H9 (cell line): ENCODE data around the gene MICOS13. TPM values are rescaled to one million over a fixed set of nuclear protein-coding genes. Genes with fewer than 3 reads are reported as not detected.

Source experiments
- DNase-seq: peaks from one replicate; pipeline ENCODE4 v3.0.0-alpha.2; 2017
- H2AFZ ChIP-seq: one replicate; pipeline ENCODE4 v1.6.1; 2013; ENCODE audit warnings: mild to moderate bottlenecking, low read length, control low read depth, moderate library complexity
- H2AK5ac ChIP-seq: 2 replicates; pipeline ENCODE4 v1.6.1; 2013; ENCODE audit warnings: low read length, control low read depth, mixed read lengths; ENCODE audit not compliant: insufficient read length
- H2BK120ac ChIP-seq: one replicate; pipeline ENCODE4 v1.6.1; 2013; ENCODE audit warnings: low read depth, mild to moderate bottlenecking, low read length, control low read depth, inconsistent platforms; ENCODE audit not compliant: poor library complexity, severe bottlenecking
- H2BK12ac ChIP-seq: 2 replicates; pipeline ENCODE4 v1.6.1; 2013; ENCODE audit warnings: low read length, control low read depth, mixed read lengths, low read depth; ENCODE audit not compliant: insufficient read length
- H2BK15ac ChIP-seq: 2 replicates; pipeline ENCODE4 v1.6.1; 2013; ENCODE audit warnings: low read depth, low read length, control low read depth
- H2BK20ac ChIP-seq: one replicate; pipeline ENCODE4 v1.6.1; 2013; ENCODE audit warnings: low read depth, mild to moderate bottlenecking, low read length, control low read depth, inconsistent platforms; ENCODE audit not compliant: poor library complexity, severe bottlenecking
- H2BK5ac ChIP-seq: 2 replicates; pipeline ENCODE4 v1.6.1; 2013; ENCODE audit warnings: low read length, control low read depth, mixed read lengths; ENCODE audit not compliant: insufficient read length
- H3K14ac ChIP-seq: 2 replicates; pipeline ENCODE4 v1.6.1; 2013; ENCODE audit warnings: low read length, control low read depth; ENCODE audit not compliant: insufficient read depth
- H3K18ac ChIP-seq: 2 replicates; pipeline ENCODE4 v1.6.1; 2013; ENCODE audit warnings: low read depth, mild to moderate bottlenecking, mixed read lengths, low read length, control low read depth; ENCODE audit not compliant: insufficient read length
- H3K23ac ChIP-seq: 2 replicates; pipeline ENCODE4 v1.6.1; 2013; ENCODE audit warnings: low read length, control low read depth, mixed read lengths, low read depth; ENCODE audit not compliant: insufficient read length
- H3K23me2 ChIP-seq: 2 replicates; pipeline ENCODE4 v1.6.1; 2013; ENCODE audit warnings: low read depth, mild to moderate bottlenecking, mixed read lengths, low read length, control low read depth; ENCODE audit not compliant: insufficient read length, poor library complexity, severe bottlenecking
- H3K27ac ChIP-seq: 2 replicates; pipeline ENCODE4 v1.5.1; 2013; ENCODE audit warnings: low read length, control low read depth, mixed read lengths, low read depth; ENCODE audit not compliant: insufficient read length
- H3K27me3 ChIP-seq: 2 replicates; pipeline ENCODE4 v1.6.1; 2013; ENCODE audit warnings: low read length, control low read depth, inconsistent platforms; ENCODE audit not compliant: insufficient read depth
- H3K4ac ChIP-seq: 2 replicates; pipeline ENCODE4 v1.6.1; 2013; ENCODE audit warnings: low read depth, mild to moderate bottlenecking, control low read depth, inconsistent platforms, low read length, moderate library complexity
- H3K4me1 ChIP-seq: 2 replicates; pipeline ENCODE4 v1.6.1; 2013; ENCODE audit warnings: low read length, control low read depth, inconsistent platforms; ENCODE audit not compliant: insufficient read depth
- H3K4me2 ChIP-seq: 2 replicates; pipeline ENCODE4 v1.6.1; 2013; ENCODE audit warnings: low read length, control low read depth, mixed read lengths; ENCODE audit not compliant: insufficient read length, insufficient read depth
- H3K56ac ChIP-seq: 2 replicates; pipeline ENCODE4 v1.6.1; 2013; ENCODE audit warnings: low read depth, mild to moderate bottlenecking, mixed read lengths, low read length, control low read depth; ENCODE audit not compliant: insufficient read length
- H3K79me1 ChIP-seq: 2 replicates; pipeline ENCODE4 v1.6.1; 2013; ENCODE audit warnings: low read depth, mild to moderate bottlenecking, moderate library complexity, low read length, control low read depth, inconsistent platforms; ENCODE audit not compliant: insufficient read depth, poor library complexity, severe bottlenecking
- H3K79me2 ChIP-seq: 2 replicates; pipeline ENCODE4 v1.6.1; 2013; ENCODE audit warnings: low read length, control low read depth, inconsistent platforms; ENCODE audit not compliant: insufficient read depth
- H3K9ac ChIP-seq: 2 replicates; pipeline ENCODE4 v1.6.1; 2013; ENCODE audit warnings: low read length, control low read depth, mixed read lengths; ENCODE audit not compliant: insufficient read length; ENCODE audit errors: extremely low read depth
- H3K9me3 ChIP-seq: one replicate; pipeline ENCODE4 v1.6.1; 2013; ENCODE audit warnings: low read depth, low read length, inconsistent platforms; ENCODE audit not compliant: control insufficient read depth
- H3T11ph ChIP-seq: one replicate; pipeline ENCODE4 v1.6.1; 2013; ENCODE audit warnings: mild to moderate bottlenecking, low read length, control low read depth, inconsistent platforms
- H4K20me1 ChIP-seq: one replicate; pipeline ENCODE4 v1.6.1; 2013; ENCODE audit not compliant: control insufficient read depth, insufficient read length, insufficient read depth
- H4K5ac ChIP-seq: 2 replicates; pipeline ENCODE4 v1.6.1; 2013; ENCODE audit warnings: low read depth, mild to moderate bottlenecking, mixed read lengths, low read length, control low read depth; ENCODE audit not compliant: insufficient read length
- H4K8ac ChIP-seq: replicated peaks from 2 replicates; pipeline ENCODE4 v1.6.1; 2013; ENCODE audit warnings: low read length, control low read depth, mixed read lengths, low read depth; ENCODE audit not compliant: insufficient read length
- H4K91ac ChIP-seq: 2 replicates; pipeline ENCODE4 v1.6.1; 2013; ENCODE audit warnings: low read depth, mild to moderate bottlenecking, moderate library complexity, mixed read lengths, low read length, control low read depth; ENCODE audit not compliant: insufficient read length
- H3K27ac Mint-ChIP-seq, 3 experiments: 2 replicates in 2 of 3; 3 replicates in 1 of 3; pipeline ENCODE4 v1.8.0; 2020 to 2021; ENCODE audit warnings: mixed read lengths in 3 of 3, mild to moderate bottlenecking in 1 of 3, moderate library complexity in 1 of 3
- H3K27me3 Mint-ChIP-seq: 2 replicates; pipeline ENCODE4 v1.8.0; 2021; ENCODE audit warnings: low read depth, mild to moderate bottlenecking, moderate library complexity, mixed read lengths
- H3K36me3 Mint-ChIP-seq, 3 experiments: 2 replicates in 2 of 3; 3 replicates in 1 of 3; pipeline ENCODE4 v1.8.0; 2020 to 2021; ENCODE audit warnings: low read depth in 3 of 3, mixed read lengths in 3 of 3; ENCODE audit not compliant: insufficient read depth in 1 of 3
- H3K4me1 Mint-ChIP-seq, 2 experiments: 2 replicates each; pipeline ENCODE4 v1.8.0; 2020; ENCODE audit warnings: mixed read lengths in 2 of 2
- H3K4me3 Mint-ChIP-seq, 2 experiments: 2 replicates in 1 of 2; 3 replicates in 1 of 2; pipeline ENCODE4 v1.8.0; 2020 to 2021; ENCODE audit warnings: mild to moderate bottlenecking in 2 of 2, mixed read lengths in 2 of 2, moderate library complexity in 1 of 2
- H3K9me3 Mint-ChIP-seq, 2 experiments: 2 replicates in 1 of 2; 3 replicates in 1 of 2; pipeline ENCODE4 v1.8.0; 2020; ENCODE audit warnings: mild to moderate bottlenecking in 2 of 2, mixed read lengths in 2 of 2, moderate library complexity in 1 of 2
- WGBS: extraction: QIAGEN DNeasy Blood & Tissue Kit; methylation state at CpG from one replicate; pipeline ENCODE4 v1.1.7; 2013; ENCODE audit warnings: missing lambda C conversion rate, low lambda C conversion rate, mixed read lengths; ENCODE audit not compliant: insufficient read length; ENCODE audit errors: extremely low coverage; 5-methylcytosine and 5-hydroxymethylcytosine counted together
- total RNA-seq: library from RNA; stranded (reverse); gene quantifications from 2 replicates; pipeline ENCODE4 v1.2.1, GENCODE V29; 2021
- TF ChIP-seq, protein P1 (sequence below): fragments of 200-600 bp; sonication (generic); conservative IDR thresholded peaks from 3 replicates; pipeline ENCODE4 v1.8.0; 2021; ENCODE audit warnings: antibody characterized with exemption, mild to moderate bottlenecking

The MICOS13 gene
- total RNA-seq, 1 experiment from 2014 or later, result 23.8 TPM

DNA sequence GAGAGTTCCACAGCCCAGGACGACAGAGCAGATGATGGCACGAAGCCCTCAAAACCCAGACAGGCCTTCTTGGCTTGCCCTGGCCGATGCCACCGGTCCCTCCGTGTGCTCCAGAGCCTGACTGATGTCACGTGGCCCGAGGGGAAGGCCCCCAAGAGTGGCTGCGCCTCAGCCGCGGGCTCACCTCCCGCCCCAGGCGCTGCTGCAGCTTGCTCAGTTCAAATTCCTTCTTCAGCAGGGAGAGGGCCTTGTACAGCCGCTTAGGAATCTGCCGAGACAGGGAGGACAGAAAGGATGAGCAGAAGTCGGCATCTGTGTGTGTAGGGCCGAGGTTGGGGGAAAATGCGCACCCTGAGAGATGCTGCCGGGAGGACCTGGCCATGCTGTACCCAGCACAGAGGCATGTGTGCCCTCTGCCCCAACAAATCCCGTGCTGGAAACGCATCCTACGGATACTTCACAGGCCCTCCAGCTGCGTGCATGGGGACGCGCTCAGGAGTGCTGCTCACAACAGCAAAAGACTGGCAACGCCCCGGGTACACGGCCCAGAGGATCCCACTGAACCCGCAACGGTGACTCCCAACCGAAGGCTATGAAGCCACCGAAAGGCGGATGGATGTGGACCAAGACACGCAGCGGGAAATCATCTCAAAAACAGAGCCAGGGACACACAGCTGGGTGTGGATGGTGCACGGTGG lies 26.7 kb upstream of the MICOS13 start:
- 0 out of 5 replicates have a peak, but pooled peaks cover 0 to 3% of the 10 kb centered on the region in 2 experiments for H3K9me3 Mint-ChIP-seq
- Histone ChIP-seq H3T11ph (no peak overlapping the region), H4K20me1 (no peaks in the 10 kb centered on the region), H3K23ac (no peak overlapping the region), H2BK15ac (no peak overlapping the region), H4K91ac (no peak overlapping the region), H3K18ac (no peak overlapping the region), H3K27ac (no peak overlapping the region), H3K9ac (no peak overlapping the region), H3K56ac (no peak overlapping the region), H3K79me1 (no peaks in the 10 kb centered on the region), H3K27me3 (no peaks in the 10 kb centered on the region), H2AFZ (no peak overlapping the region), H3K4me2 (no peak overlapping the region), H3K14ac (no peak overlapping the region), H2BK5ac (no peak overlapping the region), H2BK12ac (no peak overlapping the region), H3K23me2 (peaks cover 2% of the 10 kb centered on the region), H4K5ac (no peak overlapping the region), H3K4me1 (no peaks in the 10 kb centered on the region), H2AK5ac (no peak overlapping the region), H3K9me3 (no peaks in the 10 kb centered on the region), H3K79me2 (no peaks in the 10 kb centered on the region), H2BK20ac (no peak overlapping the region), H2BK120ac (no peak overlapping the region), H4K8ac (no peak overlapping the region), H3K4ac (no peak overlapping the region)
- no peak for DNase-seq
- no peak overlapping the region for H3K4me3 Mint-ChIP-seq
- TF ChIP-seq, protein P1, sequence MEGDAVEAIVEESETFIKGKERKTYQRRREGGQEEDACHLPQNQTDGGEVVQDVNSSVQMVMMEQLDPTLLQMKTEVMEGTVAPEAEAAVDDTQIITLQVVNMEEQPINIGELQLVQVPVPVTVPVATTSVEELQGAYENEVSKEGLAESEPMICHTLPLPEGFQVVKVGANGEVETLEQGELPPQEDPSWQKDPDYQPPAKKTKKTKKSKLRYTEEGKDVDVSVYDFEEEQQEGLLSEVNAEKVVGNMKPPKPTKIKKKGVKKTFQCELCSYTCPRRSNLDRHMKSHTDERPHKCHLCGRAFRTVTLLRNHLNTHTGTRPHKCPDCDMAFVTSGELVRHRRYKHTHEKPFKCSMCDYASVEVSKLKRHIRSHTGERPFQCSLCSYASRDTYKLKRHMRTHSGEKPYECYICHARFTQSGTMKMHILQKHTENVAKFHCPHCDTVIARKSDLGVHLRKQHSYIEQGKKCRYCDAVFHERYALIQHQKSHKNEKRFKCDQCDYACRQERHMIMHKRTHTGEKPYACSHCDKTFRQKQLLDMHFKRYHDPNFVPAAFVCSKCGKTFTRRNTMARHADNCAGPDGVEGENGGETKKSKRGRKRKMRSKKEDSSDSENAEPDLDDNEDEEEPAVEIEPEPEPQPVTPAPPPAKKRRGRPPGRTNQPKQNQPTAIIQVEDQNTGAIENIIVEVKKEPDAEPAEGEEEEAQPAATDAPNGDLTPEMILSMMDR, result no peak
- no peaks in the 10 kb centered on the region for H3K4me1 Mint-ChIP-seq
- H3K27ac Mint-ChIP-seq, result no peak overlapping the region
- no peaks in the 10 kb centered on the region; the same call in 1 of the 2 replicates for H3K27me3 Mint-ChIP-seq
- H3K36me3 Mint-ChIP-seq, result peaks cover 43 to 88% (median 70%) of the 10 kb centered on the region in 3 experiments
- no CpG with 5 or more reads among the region's 35 CpGs for WGBS
